ENCODE results near the gene CMC1. TPM values are rescaled to one million over a fixed set of nuclear protein-coding genes. Genes with fewer than 3 reads are reported as not detected.
"Not testable (repeated sequence)": the region's sequence is repeated elsewhere in the genome, so short reads cannot be mapped to it uniquely, and the experiment has no call there.

CMC1 gene
- total RNA-seq (10 to 100 TPM; 16.9 to 38.5 (median 24.7) TPM), polyA plus RNA-seq (10 to 100 TPM; 50.2 to 68.6 TPM)
- long read RNA-seq, donor 1, full-length matches to known transcripts, result 35 of 38 reads
- long read RNA-seq, donor 1, partial matches to known transcripts, result 0 of 38 reads
- long read RNA-seq, donor 1, other reads (novel, unspliced or antisense), result 3 of 38 reads
- long read RNA-seq, donor 2, full-length matches to known transcripts, result 37 of 44 reads
- long read RNA-seq, donor 2, partial matches to known transcripts, result 0 of 44 reads
- long read RNA-seq, donor 2, other reads (novel, unspliced or antisense), result 7 of 44 reads
- long read RNA-seq, donor 3, full-length matches to known transcripts, result 5 of 9 reads
- long read RNA-seq, donor 3, partial matches to known transcripts, result 1 of 9 reads
- long read RNA-seq, donor 3, other reads (novel, unspliced or antisense), result 3 of 9 reads

- Histone ChIP-seq H3K27ac (peak within 1 kb of the TSS; percentile 25 to 96 (median 88)), H3K27me3 (no peaks in the 10 kb centered on the region), H3K36me3 (no peaks in the 10 kb centered on the region), H3K9me3 (no peaks in the 10 kb centered on the region), H3K4me1 (peaks cover 0 to 38% (median 21%) of the 10 kb centered on the region in 9 donors), H3K4me3 (peak within 1 kb of the TSS; percentile 76 to 97 (median 89))
- peak in 1 of 9 donors; percentile 9 for TF ChIP-seq CTCF (IDR thresholded peaks at IDR 0.05)
- ATAC-seq (peak; percentile 100), DNase-seq (peak; percentile 99)
- WGBS, 2 donors, result 0% methylated on average over 68 of the region's 68 CpGs
- intact Hi-C loops (cut with DNase I), result loop anchor here in 1 of 10 donors (5.0 kb wide), 1 partner anchor 106 kb away; the partner anchor contains the start of genes AZI2 and ZCWPW2
These were observed at the start of gene CMC1 for GRCh38 chr3:28241221-28242160. Gene CMC1 (plus strand): TSS chr3:28241619. CDS start chr3:28241794, 175 bp downstream.

- Histone ChIP-seq H3K4me1 (no peaks in the 10 kb centered on the region), H3K9me3 (no peaks in the 10 kb centered on the region), H3K4me3 (no peak overlapping the region), H3K27ac (no peak overlapping the region), H3K27me3 (peaks cover 0 to 5% (median 0%) of the 10 kb centered on the region in 7 donors), H3K36me3 (no peaks in the 10 kb centered on the region)
- DNase-seq, result no peak
- ATAC-seq, result no peak
- 92 to 95% methylated on average over 3 of the region's 3 CpGs for WGBS, 2 donors
- intact Hi-C loops (cut with DNase I), result no loop called here
- TF ChIP-seq CTCF (IDR thresholded peaks at IDR 0.05), result no peak
These were observed 43.3 kb upstream of the CMC1 start for GRCh38 chr3:28198161-28198560.

- H3K4me1 ChIP-seq, result no peaks in the 10 kb centered on the region
- TF ChIP-seq CTCF (IDR thresholded peaks at IDR 0.05), result no peak
- ATAC-seq (no peak), DNase-seq (no peak)
- no peak overlapping the region for H3K4me3 ChIP-seq
- peaks cover 0 to 5% (median 0%) of the 10 kb centered on the region in 7 donors for H3K27me3 ChIP-seq
- H3K9me3 ChIP-seq, result no peaks in the 10 kb centered on the region
- intact Hi-C loops (cut with DNase I), result no loop called here
- WGBS, 2 donors, result 75 to 82% methylated on average over 3 of the region's 3 CpGs
- H3K27ac ChIP-seq, result no peak overlapping the region
- H3K36me3 ChIP-seq, result no peaks in the 10 kb centered on the region
These were observed 42.4 kb upstream of the CMC1 start for GRCh38 chr3:28198974-28199373.

- intact Hi-C loops (cut with DNase I), result not testable (repeated sequence)
These were observed 41.8 kb upstream of the CMC1 start for GRCh38 chr3:28199643-28200042.

GRCh38 chr3:28200366-28200848 is 41.0 kb upstream of the CMC1 start:
- H3K9me3 ChIP-seq; H3K27me3 ChIP-seq; ATAC-seq; H3K27ac ChIP-seq; H3K4me1 ChIP-seq; H3K36me3 ChIP-seq; intact Hi-C loops (cut with DNase I): not testable (repeated sequence)
- peak in 1 of 2 donors; percentile 10 for DNase-seq
- 68 to 71% methylated on average over 46 to 47 of the region's 47 CpGs for WGBS, 2 donors
- peak overlapping the region in 6 of 10 donors; percentile 16 to 45 (median 34) for H3K4me3 ChIP-seq

More at GRCh38 chr3:28199643-28200042, 41.8 kb upstream of the CMC1 start:
- H3K27me3 ChIP-seq, ATAC-seq, H3K9me3 ChIP-seq, H3K36me3 ChIP-seq, H3K27ac ChIP-seq, DNase-seq, H3K4me3 ChIP-seq, H3K4me1 ChIP-seq: not testable (repeated sequence)
- 88 to 91% methylated on average over 15 of the region's 15 CpGs for WGBS, 2 donors
